Mesendoderm (in vitro differentiated cells): ENCODE results near the gene RAB6B.

Experiments used
- DNase-seq: peaks from one replicate; pipeline ENCODE4 v3.0.0; 2013
- H2AK5ac ChIP-seq: 2 replicates; pipeline ENCODE4 v1.6.1; 2013; ENCODE audit warnings: low read length, inconsistent platforms
- H2BK120ac ChIP-seq: 2 replicates; pipeline ENCODE4 v1.6.1; 2013; ENCODE audit warnings: low read depth, mild to moderate bottlenecking, low read length, moderate library complexity, mixed read lengths
- H2BK15ac ChIP-seq: replicated peaks from 2 replicates; pipeline ENCODE4 v1.6.1; 2013; ENCODE audit warnings: low read depth, mild to moderate bottlenecking, moderate library complexity
- H2BK5ac ChIP-seq: 2 replicates; pipeline ENCODE4 v1.6.1; 2013; ENCODE audit warnings: low read length, inconsistent platforms
- H3K18ac ChIP-seq: 2 replicates; pipeline ENCODE4 v1.6.1; 2013; ENCODE audit warnings: mild to moderate bottlenecking, low read length, mixed read lengths
- H3K23ac ChIP-seq: one replicate; pipeline ENCODE4 v1.6.1; 2013; ENCODE audit warnings: low read length
- H3K27ac ChIP-seq: 2 replicates; pipeline ENCODE4 v1.5.1; 2013; ENCODE audit warnings: low read depth, mild to moderate bottlenecking, inconsistent platforms, low read length, moderate library complexity
- H3K27me3 ChIP-seq: 2 replicates; pipeline ENCODE4 v1.6.1; 2013; ENCODE audit warnings: low read length, control low read depth, mild to moderate bottlenecking, inconsistent platforms; ENCODE audit not compliant: insufficient read depth, poor library complexity
- H3K36me3 ChIP-seq: 2 replicates; pipeline ENCODE4 v1.6.1; 2013; ENCODE audit warnings: low read length, inconsistent platforms; ENCODE audit not compliant: control insufficient read depth, insufficient read depth
- H3K4ac ChIP-seq: one replicate; pipeline ENCODE4 v1.6.1; 2013; ENCODE audit warnings: low read depth, mild to moderate bottlenecking, low read length, moderate library complexity
- H3K4me1 ChIP-seq: 2 replicates; pipeline ENCODE4 v1.6.1; 2013; ENCODE audit warnings: low read depth, low read length, inconsistent platforms; ENCODE audit not compliant: control insufficient read depth
- H3K4me2 ChIP-seq: 2 replicates; pipeline ENCODE4 v1.6.1; 2013; ENCODE audit warnings: low read length
- H3K4me3 ChIP-seq: 2 replicates; pipeline ENCODE4 v1.5.1; 2013; ENCODE audit warnings: mild to moderate bottlenecking, low read length
- H3K56ac ChIP-seq: one replicate; pipeline ENCODE4 v1.6.1; 2013; ENCODE audit warnings: low read length
- H3K79me1 ChIP-seq: 2 replicates; pipeline ENCODE4 v1.6.1; 2013; ENCODE audit warnings: low read length, inconsistent platforms
- H3K79me2 ChIP-seq: 2 replicates; pipeline ENCODE4 v1.6.1; 2013; ENCODE audit warnings: mild to moderate bottlenecking, low read length; ENCODE audit not compliant: control insufficient read depth, insufficient read depth
- H3K9ac ChIP-seq: 2 replicates; pipeline ENCODE4 v1.6.1; 2013; ENCODE audit warnings: low read length, inconsistent platforms
- H4K5ac ChIP-seq: one replicate; pipeline ENCODE4 v1.6.1; 2013; ENCODE audit warnings: low read length
- H4K8ac ChIP-seq: one replicate; pipeline ENCODE4 v1.6.1; 2013; ENCODE audit warnings: low read depth, mild to moderate bottlenecking, control low read depth, low read length, moderate library complexity
- WGBS: extraction: QIAGEN DNeasy Blood & Tissue Kit; methylation state at CpG from one replicate; pipeline ENCODE4 v1.1.7; 2013; ENCODE audit warnings: low lambda C conversion rate, missing lambda C conversion rate; ENCODE audit not compliant: insufficient coverage; ENCODE audit errors: extremely low coverage; 5-methylcytosine and 5-hydroxymethylcytosine counted together

The RAB6B gene

GRCh38 chr3:133830071-133830470 is 65.6 kb downstream of the RAB6B start:
- Histone ChIP-seq H3K9ac (no peak overlapping the region), H3K4me2 (no peak overlapping the region), H3K4me3 (no peak overlapping the region), H3K4me1 (no peaks in the 10 kb centered on the region), H3K4ac (no peak overlapping the region), H3K79me1 (no peaks in the 10 kb centered on the region), H4K5ac (no peak overlapping the region), H4K8ac (no peak overlapping the region), H3K18ac (no peak overlapping the region), H3K27ac (no peak overlapping the region), H3K27me3 (no peaks in the 10 kb centered on the region), H2AK5ac (no peak overlapping the region), H3K36me3 (no peaks in the 10 kb centered on the region), H3K56ac (no peak overlapping the region), H3K23ac (no peak overlapping the region), H2BK5ac (no peak overlapping the region), H2BK15ac (no peak overlapping the region), H2BK120ac (no peak overlapping the region), H3K79me2 (no peaks in the 10 kb centered on the region)
- no peak for DNase-seq
- no CpG with 5 or more reads among the region's 3 CpGs for WGBS

GRCh38 chr3:133829310-133829707 is 66.4 kb downstream of the RAB6B start:
- no peaks in the 10 kb centered on the region for H3K4me1 ChIP-seq
- H3K27ac ChIP-seq, result no peak overlapping the region
- no peak overlapping the region for H3K9ac ChIP-seq
- WGBS, result no CpG with 5 or more reads among the region's 3 CpGs
- H2BK120ac ChIP-seq, result no peak overlapping the region
- no peak overlapping the region for H2BK15ac ChIP-seq
- no peak overlapping the region for H2BK5ac ChIP-seq
- H3K18ac ChIP-seq, result no peak overlapping the region
- H3K4me2 ChIP-seq, result no peak overlapping the region
- no peaks in the 10 kb centered on the region for H3K36me3 ChIP-seq
- no peak overlapping the region for H3K23ac ChIP-seq
- DNase-seq, result no peak
- H3K79me2 ChIP-seq, result no peaks in the 10 kb centered on the region
- H3K27me3 ChIP-seq, result no peaks in the 10 kb centered on the region
- H3K4ac ChIP-seq, result no peak overlapping the region
- no peak overlapping the region for H4K5ac ChIP-seq
- H4K8ac ChIP-seq, result no peak overlapping the region
- H2AK5ac ChIP-seq, result no peak overlapping the region
- no peak overlapping the region for H3K56ac ChIP-seq
- H3K4me3 ChIP-seq, result no peak overlapping the region
- no peaks in the 10 kb centered on the region for H3K79me1 ChIP-seq

GRCh38 chr3:133828576-133829309 is 66.9 kb downstream of the RAB6B start:
- Histone ChIP-seq H3K79me2 (no peaks in the 10 kb centered on the region), H2AK5ac (no peak overlapping the region), H3K27ac (no peak overlapping the region), H3K23ac (no peak overlapping the region), H3K4me3 (no peak overlapping the region), H2BK5ac (no peak overlapping the region), H4K8ac (no peak overlapping the region), H3K4me1 (no peaks in the 10 kb centered on the region), H3K9ac (no peak overlapping the region), H3K18ac (no peak overlapping the region), H3K4me2 (no peak overlapping the region), H3K56ac (no peak overlapping the region), H3K4ac (no peak overlapping the region), H2BK120ac (no peak overlapping the region), H3K36me3 (no peaks in the 10 kb centered on the region), H3K79me1 (no peaks in the 10 kb centered on the region), H3K27me3 (no peaks in the 10 kb centered on the region), H4K5ac (no peak overlapping the region), H2BK15ac (no peak overlapping the region)
- DNase-seq, result peak; percentile 68
- no CpG with 5 or more reads among the region's 12 CpGs for WGBS

- H3K9ac ChIP-seq, result no peak overlapping the region
- H3K4me2 ChIP-seq, result no peak overlapping the region
- no peak overlapping the region for H2BK15ac ChIP-seq
- H3K27ac ChIP-seq, result no peak overlapping the region
- no peak overlapping the region for H3K18ac ChIP-seq
- DNase-seq, result no peak
- no peak overlapping the region for H2BK5ac ChIP-seq
- no peak overlapping the region for H4K5ac ChIP-seq
- H3K4me3 ChIP-seq, result no peak overlapping the region
- H3K27me3 ChIP-seq, result no peaks in the 10 kb centered on the region
- WGBS, result no CpG with 5 or more reads among the region's 4 CpGs
- H3K56ac ChIP-seq, result no peak overlapping the region
- H3K4me1 ChIP-seq, result peaks cover under 1% of the 10 kb centered on the region
- no peak overlapping the region for H2AK5ac ChIP-seq
- no peak overlapping the region for H4K8ac ChIP-seq
- H3K4ac ChIP-seq, result no peak overlapping the region
- no peak overlapping the region for H2BK120ac ChIP-seq
- no peak overlapping the region for H3K23ac ChIP-seq
- no peaks in the 10 kb centered on the region for H3K79me1 ChIP-seq
- no peaks in the 10 kb centered on the region for H3K79me2 ChIP-seq
- H3K36me3 ChIP-seq, result no peaks in the 10 kb centered on the region
These were observed 68.0 kb downstream of the RAB6B start for GRCh38 chr3:133827684-133828083.

- Histone ChIP-seq H3K4me2 (no peak overlapping the region), H3K56ac (no peak overlapping the region), H2AK5ac (no peak overlapping the region), H3K4ac (no peak overlapping the region), H3K36me3 (no peaks in the 10 kb centered on the region), H4K8ac (no peak overlapping the region), H3K79me2 (no peaks in the 10 kb centered on the region), H2BK120ac (no peak overlapping the region), H3K4me3 (no peak overlapping the region), H3K27me3 (no peaks in the 10 kb centered on the region), H4K5ac (no peak overlapping the region), H3K18ac (no peak overlapping the region), H3K79me1 (no peaks in the 10 kb centered on the region), H3K27ac (no peak overlapping the region), H3K23ac (no peak overlapping the region), H2BK15ac (no peak overlapping the region), H3K4me1 (peaks cover 4% of the 10 kb centered on the region), H2BK5ac (no peak overlapping the region), H3K9ac (no peak overlapping the region)
- no peak for DNase-seq
- no CpG with 5 or more reads among the region's 1 CpG for WGBS
These were observed 68.5 kb downstream of the RAB6B start for GRCh38 chr3:133827136-133827535.
